ENCODE data around the gene C6orf89. TPM values are rescaled to one million over a fixed set of nuclear protein-coding genes. Genes with fewer than 3 reads are reported as not detected.

Gene C6orf89
- total and polyA plus RNA-seq, 2 of the 13 experiments (the other 11 are each of a cell fraction or from before 2014, with no cell fraction given): 22.1 to 32.2 TPM

DNA sequence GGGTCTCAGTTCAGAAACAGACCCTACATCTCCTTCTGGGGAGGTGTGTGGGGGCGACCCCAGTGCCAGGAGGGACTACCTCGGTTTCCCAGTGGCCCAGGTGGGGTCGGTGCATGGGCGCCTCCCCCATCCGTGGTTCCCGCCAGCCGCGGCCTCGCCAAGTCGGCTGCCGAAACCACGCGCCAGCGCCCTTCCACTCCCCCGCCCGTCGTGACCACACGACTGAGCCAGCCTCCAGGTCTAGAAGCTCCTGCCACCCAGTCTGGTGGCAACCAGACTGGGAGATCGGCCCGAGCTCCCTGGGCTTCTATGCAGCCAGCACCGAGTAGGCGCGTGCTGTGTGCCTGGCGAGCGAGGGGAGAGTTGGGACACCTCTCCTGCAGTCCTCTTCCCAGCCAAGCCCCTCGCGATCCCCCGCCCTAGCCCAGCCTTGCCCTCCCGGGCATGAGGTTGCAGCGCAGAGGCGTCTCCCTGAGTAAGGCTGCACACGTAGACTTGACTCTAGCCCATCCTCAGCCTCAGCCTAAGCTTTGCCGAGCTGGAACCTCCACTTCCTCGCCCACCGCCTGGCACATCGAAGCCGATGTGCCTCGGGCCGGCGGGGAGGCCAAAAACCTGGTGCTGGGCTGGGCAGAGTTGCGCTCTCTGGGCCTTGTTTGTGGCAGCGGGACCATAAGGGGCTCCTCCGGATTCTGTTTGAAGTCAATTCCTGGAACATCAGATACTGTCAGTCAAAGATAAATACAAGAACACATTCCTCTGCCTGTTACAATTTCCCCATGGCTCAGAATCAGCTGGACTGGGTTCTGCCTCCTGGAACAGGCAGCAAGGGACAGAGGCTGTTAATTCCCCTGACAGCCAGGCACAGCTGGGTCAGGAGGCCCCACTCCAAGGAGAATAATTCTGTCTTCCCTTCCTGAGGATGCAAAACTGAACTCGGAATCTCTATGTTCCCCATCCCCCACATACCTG, 45.0 kb upstream of the C6orf89 start (continued):
- TF ChIP-seq, protein P1, sequence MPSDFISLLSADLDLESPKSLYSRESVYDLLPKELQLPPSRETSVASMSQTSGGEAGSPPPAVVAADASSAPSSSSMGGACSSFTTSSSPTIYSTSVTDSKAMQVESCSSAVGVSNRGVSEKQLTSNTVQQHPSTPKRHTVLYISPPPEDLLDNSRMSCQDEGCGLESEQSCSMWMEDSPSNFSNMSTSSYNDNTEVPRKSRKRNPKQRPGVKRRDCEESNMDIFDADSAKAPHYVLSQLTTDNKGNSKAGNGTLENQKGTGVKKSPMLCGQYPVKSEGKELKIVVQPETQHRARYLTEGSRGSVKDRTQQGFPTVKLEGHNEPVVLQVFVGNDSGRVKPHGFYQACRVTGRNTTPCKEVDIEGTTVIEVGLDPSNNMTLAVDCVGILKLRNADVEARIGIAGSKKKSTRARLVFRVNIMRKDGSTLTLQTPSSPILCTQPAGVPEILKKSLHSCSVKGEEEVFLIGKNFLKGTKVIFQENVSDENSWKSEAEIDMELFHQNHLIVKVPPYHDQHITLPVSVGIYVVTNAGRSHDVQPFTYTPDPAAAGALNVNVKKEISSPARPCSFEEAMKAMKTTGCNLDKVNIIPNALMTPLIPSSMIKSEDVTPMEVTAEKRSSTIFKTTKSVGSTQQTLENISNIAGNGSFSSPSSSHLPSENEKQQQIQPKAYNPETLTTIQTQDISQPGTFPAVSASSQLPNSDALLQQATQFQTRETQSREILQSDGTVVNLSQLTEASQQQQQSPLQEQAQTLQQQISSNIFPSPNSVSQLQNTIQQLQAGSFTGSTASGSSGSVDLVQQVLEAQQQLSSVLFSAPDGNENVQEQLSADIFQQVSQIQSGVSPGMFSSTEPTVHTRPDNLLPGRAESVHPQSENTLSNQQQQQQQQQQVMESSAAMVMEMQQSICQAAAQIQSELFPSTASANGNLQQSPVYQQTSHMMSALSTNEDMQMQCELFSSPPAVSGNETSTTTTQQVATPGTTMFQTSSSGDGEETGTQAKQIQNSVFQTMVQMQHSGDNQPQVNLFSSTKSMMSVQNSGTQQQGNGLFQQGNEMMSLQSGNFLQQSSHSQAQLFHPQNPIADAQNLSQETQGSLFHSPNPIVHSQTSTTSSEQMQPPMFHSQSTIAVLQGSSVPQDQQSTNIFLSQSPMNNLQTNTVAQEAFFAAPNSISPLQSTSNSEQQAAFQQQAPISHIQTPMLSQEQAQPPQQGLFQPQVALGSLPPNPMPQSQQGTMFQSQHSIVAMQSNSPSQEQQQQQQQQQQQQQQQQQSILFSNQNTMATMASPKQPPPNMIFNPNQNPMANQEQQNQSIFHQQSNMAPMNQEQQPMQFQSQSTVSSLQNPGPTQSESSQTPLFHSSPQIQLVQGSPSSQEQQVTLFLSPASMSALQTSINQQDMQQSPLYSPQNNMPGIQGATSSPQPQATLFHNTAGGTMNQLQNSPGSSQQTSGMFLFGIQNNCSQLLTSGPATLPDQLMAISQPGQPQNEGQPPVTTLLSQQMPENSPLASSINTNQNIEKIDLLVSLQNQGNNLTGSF (CRISPR knock-in tag; IDR thresholded peaks at IDR 0.05): peak; percentile 33; the same call in 1 of the 2 replicates
- TF ChIP-seq SOX13 (IDR thresholded peaks at IDR 0.05): no peak
- peak in 1 of 2 experiments; percentile 13; a peak in 1 of 4 replicates for TF ChIP-seq SOX13 (CRISPR knock-in tag; conservative IDR thresholded peaks at IDR 0.05 in 1 of 2, IDR thresholded peaks at IDR 0.05 in 1 of 2)
- TF ChIP-seq MAF1 (CRISPR knock-in tag; IDR thresholded peaks at IDR 0.05; ENCODE audit: borderline replicate concordance): no peak
- TF ChIP-seq, protein P2, sequence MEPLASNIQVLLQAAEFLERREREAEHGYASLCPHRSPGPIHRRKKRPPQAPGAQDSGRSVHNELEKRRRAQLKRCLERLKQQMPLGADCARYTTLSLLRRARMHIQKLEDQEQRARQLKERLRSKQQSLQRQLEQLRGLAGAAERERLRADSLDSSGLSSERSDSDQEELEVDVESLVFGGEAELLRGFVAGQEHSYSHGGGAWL (CRISPR knock-in tag; IDR thresholded peaks at IDR 0.05): 0 out of 2 replicates have a peak, but pooled peaks have one; percentile 34
- TF ChIP-seq GTF3A (CRISPR knock-in tag; conservative IDR thresholded peaks at IDR 0.05): no peak
- TF ChIP-seq MED8 (CRISPR knock-in tag; IDR thresholded peaks at IDR 0.05; ENCODE audit: insufficient replicate concordance): no peak
- TF ChIP-seq ZMYM4 (CRISPR knock-in tag; IDR thresholded peaks at IDR 0.05): no peak
- no peak for TF ChIP-seq HNF4G (IDR thresholded peaks at IDR 0.05; ENCODE audit: borderline replicate concordance, low read depth, low read length)
- TF ChIP-seq HNF4G (CRISPR knock-in tag; IDR thresholded peaks at IDR 0.05; ENCODE audit: borderline replicate concordance, low read depth): peak; percentile 31; the same call in 1 of the 2 replicates
- TF ChIP-seq ISL2 (CRISPR knock-in tag; IDR thresholded peaks at IDR 0.05): peak; percentile 41; the same call in 1 of the 2 replicates
- no peak for TF ChIP-seq ZNF550 (CRISPR knock-in tag; IDR thresholded peaks at IDR 0.05; ENCODE audit: borderline replicate concordance)
- no peak for TF ChIP-seq ZNF20 (CRISPR knock-in tag; IDR thresholded peaks at IDR 0.05)
- peak; percentile 76; the same call in 1 of the 2 replicates for TF ChIP-seq HNRNPL (IDR thresholded peaks at IDR 0.05; ENCODE audit: low read depth, low read length)
- no peak for TF ChIP-seq MAFK (conservative IDR thresholded peaks at IDR 0.05 in 1 of 2, IDR thresholded peaks at IDR 0.05 in 1 of 2; ENCODE audit: low read length in 2 of 2)
- TF ChIP-seq REPIN1 (CRISPR knock-in tag; IDR thresholded peaks at IDR 0.05; ENCODE audit: borderline replicate concordance, low read depth): no peak
- peak; percentile 69; the same call in 1 of the 2 replicates for TF ChIP-seq ZNF891 (CRISPR knock-in tag; IDR thresholded peaks at IDR 0.05)
- TF ChIP-seq, protein P3, sequence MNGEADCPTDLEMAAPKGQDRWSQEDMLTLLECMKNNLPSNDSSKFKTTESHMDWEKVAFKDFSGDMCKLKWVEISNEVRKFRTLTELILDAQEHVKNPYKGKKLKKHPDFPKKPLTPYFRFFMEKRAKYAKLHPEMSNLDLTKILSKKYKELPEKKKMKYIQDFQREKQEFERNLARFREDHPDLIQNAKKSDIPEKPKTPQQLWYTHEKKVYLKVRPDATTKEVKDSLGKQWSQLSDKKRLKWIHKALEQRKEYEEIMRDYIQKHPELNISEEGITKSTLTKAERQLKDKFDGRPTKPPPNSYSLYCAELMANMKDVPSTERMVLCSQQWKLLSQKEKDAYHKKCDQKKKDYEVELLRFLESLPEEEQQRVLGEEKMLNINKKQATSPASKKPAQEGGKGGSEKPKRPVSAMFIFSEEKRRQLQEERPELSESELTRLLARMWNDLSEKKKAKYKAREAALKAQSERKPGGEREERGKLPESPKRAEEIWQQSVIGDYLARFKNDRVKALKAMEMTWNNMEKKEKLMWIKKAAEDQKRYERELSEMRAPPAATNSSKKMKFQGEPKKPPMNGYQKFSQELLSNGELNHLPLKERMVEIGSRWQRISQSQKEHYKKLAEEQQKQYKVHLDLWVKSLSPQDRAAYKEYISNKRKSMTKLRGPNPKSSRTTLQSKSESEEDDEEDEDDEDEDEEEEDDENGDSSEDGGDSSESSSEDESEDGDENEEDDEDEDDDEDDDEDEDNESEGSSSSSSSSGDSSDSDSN (CRISPR knock-in tag; IDR thresholded peaks at IDR 0.05): peak; percentile 61

Data from HepG2 (cell line).